Stimulated activated effector memory CD8-positive, alpha-beta T cell treated with anti-CD3 and anti-CD28 coated beads, Interleukin-12 subunit alpha, Interleukin-12 subunit beta, amount 100 ng/mL, for 72 hours (primary cell): Measurements from ENCODE around the gene XIAP.
A peak's percentile ranks its signal among the peaks of the same experiment; 100 is the strongest.
"Not testable (repeated sequence)": the region's sequence is repeated elsewhere in the genome, so short reads cannot be mapped to it uniquely, and the experiment has no call there.

Experiments
- ATAC-seq: fragments of 150-1000 bp; cut with Tn5 transposase; 2 replicates; pipeline ENCODE4 v1.10.0; 2021
- DNase-seq, 2 donors: peaks; one replicate each; pipeline ENCODE4 v3.0.0; 2021 to 2022; ENCODE audit warnings: low spot score in 2 of 2
- H3K27ac Mint-ChIP-seq: one replicate; pipeline ENCODE4 v1.8.0; 2022; ENCODE audit warnings: mild to moderate bottlenecking, mixed read lengths
- H3K36me3 Mint-ChIP-seq: one replicate; pipeline ENCODE4 v1.8.0; 2022; ENCODE audit warnings: mild to moderate bottlenecking, mixed read lengths
- H3K4me1 Mint-ChIP-seq: one replicate; pipeline ENCODE4 v1.8.0; 2022; ENCODE audit warnings: mixed read lengths
- H3K4me3 Mint-ChIP-seq: one replicate; pipeline ENCODE4 v1.8.0; 2022; ENCODE audit warnings: mild to moderate bottlenecking, mixed read lengths
- H3K9me3 Mint-ChIP-seq: one replicate; pipeline ENCODE4 v1.8.0; 2022; ENCODE audit warnings: mixed read lengths

The XIAP gene

GRCh38 chrX:123859846-123860838 lies at the start of gene XIAP:
XIAP (plus strand) TSS chrX:123860053; CDS start chrX:123885663, 25,610 bp downstream.
- Mint-ChIP-seq H3K27ac (peak within 1 kb of the TSS; percentile 89), H3K4me1 (peaks cover 12% of the 10 kb centered on the region), H3K4me3 (peak within 1 kb of the TSS; percentile 73), H3K36me3 (peaks cover 19% of the 10 kb centered on the region), H3K9me3 (no peaks in the 10 kb centered on the region)
- ATAC-seq = peak; percentile 94
- peak; percentile 54 to 86 for DNase-seq

DNA sequence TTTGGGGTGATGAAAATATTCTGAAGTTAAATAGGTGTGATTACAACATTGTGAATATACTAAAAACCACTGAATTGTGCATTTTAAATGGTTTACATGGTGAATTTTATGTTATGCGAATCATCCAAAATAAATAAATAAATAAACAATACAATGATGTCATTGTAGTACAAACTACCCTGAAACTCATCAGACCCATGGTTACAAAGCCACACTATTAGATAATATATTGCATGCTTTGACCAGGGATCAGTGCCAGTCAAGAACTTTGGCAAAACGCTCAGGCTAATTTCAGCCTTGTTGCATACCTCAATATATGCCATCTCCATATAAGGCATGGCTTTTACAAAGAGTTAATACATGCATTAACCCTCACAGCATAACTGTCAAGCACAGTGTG lies 45.5 kb upstream of the XIAP start:
- no peak overlapping the region for H3K4me3 Mint-ChIP-seq
- ATAC-seq = no peak
- DNase-seq = no peak
- no peak overlapping the region for H3K27ac Mint-ChIP-seq
- H3K9me3 Mint-ChIP-seq = no peaks in the 10 kb centered on the region
- H3K36me3 Mint-ChIP-seq = no peaks in the 10 kb centered on the region
- no peaks in the 10 kb centered on the region for H3K4me1 Mint-ChIP-seq

- H3K36me3 Mint-ChIP-seq, H3K9me3 Mint-ChIP-seq, DNase-seq, H3K4me1 Mint-ChIP-seq, H3K27ac Mint-ChIP-seq, H3K4me3 Mint-ChIP-seq, ATAC-seq: not testable (repeated sequence)
Observed at GRCh38 chrX:123814934-123815394, 44.9 kb upstream of the XIAP start.

DNA sequence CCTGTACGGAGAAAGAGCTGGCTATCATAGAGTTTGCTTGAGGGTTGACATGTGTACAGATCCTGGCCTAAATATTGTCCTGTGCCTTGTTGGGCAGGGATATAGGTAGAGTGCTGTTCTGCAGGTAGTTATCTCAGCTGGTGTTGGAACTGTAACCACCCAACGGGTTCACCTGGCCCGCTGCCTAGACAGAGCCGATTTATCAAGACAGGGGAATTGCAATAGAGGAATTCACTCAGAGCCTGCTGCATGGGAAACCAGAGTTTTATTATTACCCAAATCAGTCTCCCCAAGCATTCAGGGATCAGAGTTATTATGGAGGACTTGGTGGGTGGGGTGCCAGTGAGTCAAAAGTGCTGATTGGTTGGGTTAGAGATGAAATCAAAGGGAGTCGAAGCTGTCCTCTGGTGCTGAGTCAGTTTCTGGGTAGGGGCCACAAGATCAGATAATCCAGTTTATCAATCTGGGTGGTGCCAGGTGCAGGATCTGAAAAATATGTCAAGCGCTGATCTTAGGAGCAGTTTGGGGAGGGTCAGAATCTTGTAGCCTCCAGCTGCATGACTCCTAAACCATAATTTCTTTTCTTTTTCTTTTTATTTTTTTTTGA lies 42.5 kb upstream of the XIAP start:
- H3K9me3 Mint-ChIP-seq = no peaks in the 10 kb centered on the region
- no peak overlapping the region for H3K27ac Mint-ChIP-seq
- no peak for ATAC-seq
- H3K4me3 Mint-ChIP-seq = no peak overlapping the region
- DNase-seq = no peak
- H3K36me3 Mint-ChIP-seq = no peaks in the 10 kb centered on the region
- no peaks in the 10 kb centered on the region for H3K4me1 Mint-ChIP-seq

- DNase-seq = no peak
- peak; percentile 77 for ATAC-seq
- H3K27ac Mint-ChIP-seq = no peak overlapping the region
Observed at GRCh38 chrX:123818243-123818642, 41.6 kb upstream of the XIAP start.

DNA sequence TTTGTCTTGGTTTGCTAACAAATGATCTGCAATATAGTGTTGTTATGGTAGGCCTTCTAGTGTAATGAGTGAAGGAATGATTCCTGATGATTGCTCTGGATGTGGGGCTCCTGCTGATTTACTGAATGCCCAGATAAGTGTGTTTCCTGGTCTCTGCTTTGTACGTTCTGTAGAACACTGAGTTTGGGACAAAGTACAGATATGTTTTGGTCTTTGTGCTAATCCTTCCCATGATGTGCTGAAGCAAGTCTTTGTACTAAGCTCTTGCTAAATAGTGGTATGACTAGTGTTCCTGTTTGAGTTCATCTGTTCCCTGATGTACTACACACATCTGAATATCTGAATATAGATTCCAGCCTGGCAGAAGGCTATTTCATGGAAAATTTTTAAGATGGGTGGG lies 36.9 kb upstream of the XIAP start:
- H3K4me1 Mint-ChIP-seq = no peaks in the 10 kb centered on the region
- no peak overlapping the region for H3K27ac Mint-ChIP-seq
- H3K4me3 Mint-ChIP-seq = no peak overlapping the region
- no peaks in the 10 kb centered on the region for H3K36me3 Mint-ChIP-seq
- no peaks in the 10 kb centered on the region for H3K9me3 Mint-ChIP-seq
- no peak for ATAC-seq
- DNase-seq = no peak

More at GRCh38 chrX:123818243-123818642, 41.6 kb upstream of the XIAP start:
- Mint-ChIP-seq H3K4me3 (no peak overlapping the region), H3K4me1 (no peaks in the 10 kb centered on the region), H3K36me3 (no peaks in the 10 kb centered on the region), H3K9me3 (no peaks in the 10 kb centered on the region)

DNA sequence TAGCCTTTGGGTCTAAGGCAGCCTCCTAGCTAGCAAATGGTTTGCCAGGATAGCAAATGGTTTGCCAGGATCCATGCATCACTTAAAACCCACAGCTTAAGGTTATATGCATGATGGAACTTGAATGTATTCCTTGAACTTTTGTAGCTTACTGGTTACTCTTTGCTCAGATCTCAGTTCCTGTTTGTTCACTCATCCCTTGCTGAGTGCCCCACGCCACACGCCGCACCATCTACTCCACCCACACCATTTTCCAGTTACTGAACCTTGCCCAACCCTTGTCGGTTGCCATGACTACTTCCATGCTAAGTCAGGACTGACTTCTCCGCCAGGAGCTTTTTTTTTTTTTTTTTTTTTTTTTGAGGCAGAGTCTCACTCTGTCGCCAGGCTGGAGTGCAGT lies 29.5 kb upstream of the XIAP start:
- no peak for ATAC-seq
- Mint-ChIP-seq H3K9me3 (no peaks in the 10 kb centered on the region), H3K27ac (no peak overlapping the region), H3K4me3 (no peak overlapping the region), H3K36me3 (no peaks in the 10 kb centered on the region), H3K4me1 (no peaks in the 10 kb centered on the region)
- no peak for DNase-seq

- no peak overlapping the region for H3K4me3 Mint-ChIP-seq
- H3K9me3 Mint-ChIP-seq = no peaks in the 10 kb centered on the region
- peak; percentile 78 for ATAC-seq
- peak; percentile 37 to 72 for DNase-seq
- no peaks in the 10 kb centered on the region for H3K36me3 Mint-ChIP-seq
- no peaks in the 10 kb centered on the region for H3K4me1 Mint-ChIP-seq
- no peak overlapping the region for H3K27ac Mint-ChIP-seq
Observed at GRCh38 chrX:123833387-123833786, 26.5 kb upstream of the XIAP start.

- no peak overlapping the region for H3K4me3 Mint-ChIP-seq
- ATAC-seq = no peak
- no peaks in the 10 kb centered on the region for H3K9me3 Mint-ChIP-seq
- no peaks in the 10 kb centered on the region for H3K4me1 Mint-ChIP-seq
- H3K27ac Mint-ChIP-seq = no peak overlapping the region
- DNase-seq = no peak
- H3K36me3 Mint-ChIP-seq = no peaks in the 10 kb centered on the region
Observed at GRCh38 chrX:123834116-123834515, 25.7 kb upstream of the XIAP start.

- DNase-seq (peak; percentile 2 to 48), ATAC-seq (peak; percentile 96)
- H3K36me3 Mint-ChIP-seq = no peaks in the 10 kb centered on the region
- H3K4me3 Mint-ChIP-seq = no peak overlapping the region
- H3K4me1 Mint-ChIP-seq = no peaks in the 10 kb centered on the region
- no peaks in the 10 kb centered on the region for H3K9me3 Mint-ChIP-seq
- no peak overlapping the region for H3K27ac Mint-ChIP-seq
Observed at GRCh38 chrX:123835661-123836371, 24.0 kb upstream of the XIAP start.

DNA sequence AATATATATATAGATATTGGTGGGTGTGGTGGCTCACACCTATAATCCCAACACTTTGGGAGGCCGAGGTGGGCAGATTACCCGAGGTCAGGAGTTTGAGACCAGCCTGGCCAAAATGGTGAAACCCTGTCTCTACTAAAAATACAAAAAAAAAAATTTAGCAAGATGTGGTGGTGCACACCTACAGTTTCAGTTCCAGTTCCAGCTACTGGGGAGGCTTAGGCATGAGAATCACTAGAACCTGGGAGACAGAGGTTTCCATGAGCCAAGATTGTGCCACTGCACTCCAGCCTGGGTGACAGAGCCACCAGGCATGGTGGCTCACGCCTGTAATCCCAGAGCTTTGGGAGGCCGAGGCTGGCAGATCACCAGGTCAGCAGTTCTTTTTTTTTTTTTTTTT lies 14.7 kb upstream of the XIAP start:
- not testable (repeated sequence) for H3K4me1 Mint-ChIP-seq, DNase-seq, H3K27ac Mint-ChIP-seq, H3K36me3 Mint-ChIP-seq, ATAC-seq, H3K4me3 Mint-ChIP-seq, H3K9me3 Mint-ChIP-seq

DNA sequence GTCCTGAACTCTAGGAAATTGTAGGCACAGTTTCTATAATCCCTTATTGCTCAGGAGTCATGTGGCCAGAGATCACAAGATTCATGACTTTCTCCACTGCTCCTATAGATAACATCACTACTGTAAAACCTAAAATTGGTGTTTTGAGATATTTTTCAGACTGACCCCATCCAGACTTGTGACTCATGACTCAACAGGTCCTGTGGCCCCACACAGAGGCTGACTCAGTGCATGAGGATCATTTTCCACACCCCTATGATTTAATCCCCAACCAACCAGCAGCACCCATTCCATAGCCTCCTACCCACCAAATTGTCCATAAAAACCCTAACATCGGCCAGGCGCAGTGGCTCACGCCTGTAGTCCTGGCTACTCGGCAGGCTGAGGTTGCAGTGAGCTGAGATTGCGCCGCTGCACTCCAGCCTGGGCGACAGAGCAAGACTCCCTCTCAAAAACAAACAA lies 13.2 kb upstream of the XIAP start:
- ATAC-seq = peak; percentile 51
- H3K36me3 Mint-ChIP-seq = no peaks in the 10 kb centered on the region
- H3K27ac Mint-ChIP-seq = no peak overlapping the region
- no peak overlapping the region for H3K4me3 Mint-ChIP-seq
- H3K4me1 Mint-ChIP-seq = peaks cover 6% of the 10 kb centered on the region
- no peak for DNase-seq
- H3K9me3 Mint-ChIP-seq = no peaks in the 10 kb centered on the region

GRCh38 chrX:123847056-123847455 lies 12.8 kb upstream of the XIAP start:
- no peak for ATAC-seq
- Mint-ChIP-seq H3K27ac (no peak overlapping the region), H3K36me3 (no peaks in the 10 kb centered on the region), H3K9me3 (no peaks in the 10 kb centered on the region), H3K4me1 (peaks cover 6% of the 10 kb centered on the region), H3K4me3 (no peak overlapping the region)
- no peak for DNase-seq

- no peaks in the 10 kb centered on the region for H3K36me3 Mint-ChIP-seq
- no peak for DNase-seq
- H3K27ac Mint-ChIP-seq = no peak overlapping the region
- H3K4me1 Mint-ChIP-seq = peaks cover 6% of the 10 kb centered on the region
- H3K9me3 Mint-ChIP-seq = no peaks in the 10 kb centered on the region
- no peak for ATAC-seq
- no peak overlapping the region for H3K4me3 Mint-ChIP-seq
Observed at GRCh38 chrX:123849096-123849495, 10.8 kb upstream of the XIAP start.

DNA sequence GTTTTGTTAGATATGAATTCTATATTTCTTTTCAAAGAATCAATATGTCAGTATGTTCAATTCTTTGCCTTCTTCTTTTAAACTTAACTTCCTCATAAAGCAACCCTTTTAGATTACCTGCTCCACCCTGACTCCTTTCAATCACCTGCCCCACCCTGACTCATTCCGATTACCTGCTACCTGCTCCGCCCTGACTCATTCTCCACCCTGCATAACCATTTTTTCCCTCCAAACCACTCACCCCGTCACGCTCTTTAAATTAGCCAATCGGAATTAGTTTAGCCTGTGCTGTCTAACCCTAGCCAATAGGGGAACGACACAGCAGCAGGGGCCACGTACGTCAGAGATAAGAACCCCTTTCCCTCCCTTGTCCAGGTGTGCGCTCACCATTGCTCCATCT lies 9.9 kb upstream of the XIAP start:
- H3K36me3 Mint-ChIP-seq, DNase-seq, H3K4me3 Mint-ChIP-seq, ATAC-seq, H3K9me3 Mint-ChIP-seq, H3K27ac Mint-ChIP-seq, H3K4me1 Mint-ChIP-seq: not testable (repeated sequence)
